Measurements from ENCODE around the gene LRRC23.
"Not testable (repeated sequence)": the region's sequence is repeated elsewhere in the genome, so short reads cannot be mapped to it uniquely, and the experiment has no call there.

LRRC23 gene

DNA sequence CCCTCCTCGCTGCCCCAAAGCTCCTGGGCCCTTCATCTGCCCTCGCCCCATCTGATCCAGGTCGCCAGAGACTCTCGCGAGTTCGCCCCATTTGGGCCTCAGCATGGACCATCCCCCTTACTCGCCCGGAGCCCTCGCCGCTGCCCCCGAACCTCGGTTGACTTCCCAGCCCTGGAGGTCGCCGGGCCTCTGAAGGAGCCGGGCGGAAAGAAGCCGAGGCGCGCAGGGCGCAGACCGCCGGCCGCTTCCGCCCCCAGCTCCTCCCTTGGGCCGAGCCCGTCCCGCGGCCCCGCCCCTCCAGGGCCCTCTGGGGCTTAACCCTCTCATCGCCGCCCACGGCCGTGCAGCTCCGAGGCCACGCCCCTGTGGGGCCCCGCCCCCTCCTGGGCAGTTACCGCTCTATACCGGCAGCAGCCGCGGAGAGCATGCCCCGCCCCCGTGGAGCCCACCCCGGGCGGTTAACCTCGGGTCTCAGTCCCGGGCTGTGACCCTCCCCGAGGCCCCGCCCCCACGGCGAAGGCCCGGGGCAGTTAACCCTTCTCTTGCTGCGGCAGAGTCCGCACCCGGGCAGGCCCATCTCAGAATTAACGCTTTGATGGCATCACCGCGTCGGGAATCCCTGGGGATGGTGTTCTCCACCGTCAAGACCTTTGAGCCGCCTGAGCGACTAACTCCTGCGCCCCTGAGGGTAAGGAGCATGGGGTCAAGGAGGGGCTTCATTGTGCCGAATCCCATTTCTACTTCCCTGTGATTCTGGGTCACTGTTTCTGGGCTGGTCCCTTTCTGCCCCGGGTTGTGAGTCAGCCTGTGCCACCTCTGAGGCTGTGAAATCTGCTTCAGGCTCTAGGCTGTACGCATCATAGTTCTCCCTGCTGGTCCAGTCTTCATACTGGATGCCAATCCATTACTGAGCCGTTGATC lies 31.3 kb upstream of the LRRC23 start, which contains the start of gene SPSB2:
Gene SPSB2 (minus strand): TSS at position 210 of the 921 bp plus-strand sequence. CDS start 402 bp downstream, outside the sequence.
- peak; percentile 55 for DNase-seq

DNA sequence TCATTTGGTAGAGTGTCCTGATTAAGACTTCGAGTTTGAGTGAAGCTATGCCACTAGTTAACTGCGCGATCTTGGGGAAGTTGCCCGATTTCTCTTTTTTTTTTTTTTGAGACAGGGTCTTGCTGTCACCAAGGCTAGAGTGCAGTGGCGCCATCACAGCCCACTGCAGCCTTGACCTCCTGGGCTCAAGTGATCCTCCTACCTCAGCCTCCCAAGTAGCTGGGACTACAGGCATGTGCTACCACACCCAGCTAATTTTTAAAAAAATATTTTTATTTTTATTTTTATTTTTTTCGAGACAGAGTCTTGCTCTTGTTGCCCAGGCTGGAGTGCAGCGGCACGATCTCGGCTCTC lies 30.6 kb upstream of the LRRC23 start:
- DNase-seq = not testable (repeated sequence)

DNA sequence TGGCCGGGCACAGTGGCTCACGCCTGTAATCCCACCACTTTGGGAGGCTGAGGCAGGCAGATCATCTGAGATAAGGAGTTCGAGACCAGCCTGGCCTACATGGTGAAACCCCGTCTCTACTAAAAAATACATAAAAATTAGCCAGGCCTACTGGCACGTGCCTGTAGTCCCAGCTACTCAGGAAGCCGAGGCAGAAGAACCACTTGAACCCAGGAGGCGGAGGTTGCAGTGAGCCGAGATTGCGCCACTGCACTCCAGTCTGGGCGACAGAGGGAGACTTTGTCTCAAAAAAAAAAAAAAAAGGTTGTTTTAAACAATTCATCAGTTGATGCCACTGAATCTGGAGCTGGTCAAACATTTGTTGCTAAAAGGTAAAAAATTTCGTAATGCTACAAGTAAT lies 24.8 kb upstream of the LRRC23 start:
- not testable (repeated sequence) for DNase-seq

DNA sequence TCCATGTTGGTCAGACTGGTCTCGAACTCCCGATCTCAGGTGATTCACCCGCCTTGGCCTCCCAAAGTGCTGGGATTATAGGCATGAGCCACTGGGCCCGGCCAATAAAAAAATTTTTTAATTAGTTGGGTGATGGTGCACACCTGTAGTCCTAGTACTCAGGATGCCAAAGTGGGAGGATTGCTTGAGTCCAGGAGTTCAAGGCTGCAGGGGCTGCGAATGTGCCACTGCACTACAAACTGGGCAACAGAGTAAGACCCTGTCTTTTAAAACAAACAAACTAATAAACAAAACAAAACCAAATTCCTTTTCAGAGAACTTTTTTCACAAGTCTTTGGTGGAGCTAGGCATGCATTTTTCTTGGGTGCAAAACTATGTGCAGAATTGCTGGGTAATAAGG lies 21.4 kb upstream of the LRRC23 start:
- DNase-seq = no peak

DNA sequence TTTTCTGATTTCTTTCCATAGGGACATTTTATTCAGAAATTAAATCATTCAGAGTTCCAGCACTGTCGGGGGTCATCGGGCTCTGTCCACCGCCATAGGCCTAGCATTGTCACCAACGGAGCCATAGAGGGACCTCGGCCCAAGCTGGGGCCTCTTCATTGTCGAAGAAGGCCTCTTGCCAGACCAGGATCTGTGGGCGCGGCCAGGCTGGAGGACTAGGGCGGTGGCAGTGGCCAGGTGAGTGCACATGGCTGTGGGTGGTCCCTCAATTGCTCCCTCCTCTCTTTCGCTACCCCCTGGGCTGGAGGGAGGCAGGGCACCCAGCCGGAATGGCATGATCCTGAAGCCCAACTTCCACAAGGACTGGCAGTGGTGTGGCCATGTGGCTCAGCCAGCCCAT lies 20.9 kb upstream of the LRRC23 start:
- no peak for DNase-seq

DNA sequence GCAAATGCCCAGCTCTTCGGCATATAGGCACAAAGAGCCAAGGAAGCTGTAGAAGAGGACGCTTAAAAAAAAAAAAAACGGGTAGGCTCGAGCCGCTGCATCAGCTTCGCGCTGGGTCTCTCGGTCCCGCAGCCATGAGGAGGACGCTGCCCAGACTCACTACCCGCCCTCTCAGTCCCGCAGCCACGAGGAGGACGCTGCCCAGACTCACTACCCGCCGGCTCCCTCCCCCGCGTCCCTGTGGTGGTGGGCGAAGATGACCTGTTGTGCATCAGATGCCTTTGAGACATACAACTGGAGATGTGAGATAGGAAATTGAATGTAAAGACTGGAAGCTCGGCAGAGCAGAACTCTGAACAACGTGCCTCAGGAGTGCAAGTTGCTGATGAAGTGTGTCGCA lies 20.1 kb upstream of the LRRC23 start:
- DNase-seq = no peak

DNA sequence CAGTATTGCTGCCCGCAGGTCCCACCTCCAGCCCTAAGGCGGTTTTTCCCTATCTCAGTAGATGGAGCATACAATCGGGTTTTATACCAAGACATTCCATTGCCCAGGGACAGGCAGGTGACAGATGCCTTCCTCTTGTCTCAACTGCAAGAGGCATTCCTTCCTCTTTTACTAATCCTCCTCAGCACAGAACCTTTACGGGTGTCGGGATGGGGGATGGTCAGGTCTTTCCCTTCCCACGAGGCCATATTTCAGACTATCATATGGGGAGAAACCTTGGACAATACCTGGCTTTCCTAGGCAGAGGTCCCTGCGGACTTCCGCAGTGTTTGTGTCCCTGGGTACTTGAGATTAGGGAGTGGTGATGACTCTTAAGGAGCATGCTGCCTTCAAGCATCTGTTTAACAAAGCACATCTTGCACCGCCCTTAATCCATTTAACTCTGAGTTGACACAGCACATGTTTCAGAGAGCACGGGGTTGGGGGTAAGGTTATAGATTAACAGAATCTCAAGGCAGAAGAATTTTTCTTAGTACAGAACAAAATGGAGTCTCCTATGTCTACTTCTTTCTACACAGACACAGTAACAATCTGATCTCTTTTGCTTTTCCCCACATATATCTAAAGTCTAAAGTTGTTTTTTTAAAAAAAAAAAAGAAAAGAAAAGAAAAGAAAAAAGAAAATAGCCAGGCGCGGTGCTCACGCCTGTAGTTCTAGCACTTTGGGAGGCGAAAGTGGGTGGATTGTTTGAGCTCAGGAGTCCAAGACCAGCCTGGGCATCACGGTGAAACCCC lies 18.2 kb upstream of the LRRC23 start:
- not testable (repeated sequence) for DNase-seq

DNA sequence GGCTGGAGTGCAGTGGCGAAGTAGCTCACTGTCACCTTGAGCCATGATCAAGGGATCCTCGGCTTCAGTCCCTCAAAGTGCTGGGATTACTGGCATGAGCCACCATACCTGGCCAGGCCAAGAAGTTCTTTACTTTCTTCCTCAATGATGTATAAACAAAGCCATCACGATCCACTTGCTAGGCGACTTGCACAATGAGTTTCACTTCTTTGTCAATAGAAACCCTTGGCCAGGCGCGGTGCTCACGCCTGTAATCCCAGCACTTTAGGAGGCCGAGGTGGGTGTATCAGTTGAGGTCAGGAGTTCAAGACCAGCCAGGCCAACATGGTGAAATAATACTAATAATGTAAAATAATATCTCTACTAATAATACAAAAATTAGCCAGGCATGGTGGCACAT lies 17.2 kb upstream of the LRRC23 start:
- DNase-seq = no peak

DNA sequence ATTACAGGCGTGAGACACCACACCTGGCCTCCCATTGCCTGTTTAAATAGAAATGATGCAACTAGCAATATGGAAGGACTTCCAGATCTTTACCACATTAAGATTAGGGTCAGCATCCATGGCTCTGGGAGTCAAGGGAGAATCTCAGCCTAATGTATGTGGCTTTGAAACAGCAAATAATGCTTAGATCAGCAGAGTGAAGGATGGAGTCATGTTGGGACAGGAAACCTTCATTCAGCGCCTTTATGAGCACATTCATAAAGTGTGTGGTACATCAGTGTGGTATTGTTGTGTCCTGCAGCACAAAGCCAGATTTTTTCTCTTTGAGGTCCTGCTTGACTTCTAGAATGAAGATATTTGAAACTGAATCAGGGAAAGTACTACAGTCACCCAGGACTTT lies 16.3 kb upstream of the LRRC23 start:
- DNase-seq = no peak

DNA sequence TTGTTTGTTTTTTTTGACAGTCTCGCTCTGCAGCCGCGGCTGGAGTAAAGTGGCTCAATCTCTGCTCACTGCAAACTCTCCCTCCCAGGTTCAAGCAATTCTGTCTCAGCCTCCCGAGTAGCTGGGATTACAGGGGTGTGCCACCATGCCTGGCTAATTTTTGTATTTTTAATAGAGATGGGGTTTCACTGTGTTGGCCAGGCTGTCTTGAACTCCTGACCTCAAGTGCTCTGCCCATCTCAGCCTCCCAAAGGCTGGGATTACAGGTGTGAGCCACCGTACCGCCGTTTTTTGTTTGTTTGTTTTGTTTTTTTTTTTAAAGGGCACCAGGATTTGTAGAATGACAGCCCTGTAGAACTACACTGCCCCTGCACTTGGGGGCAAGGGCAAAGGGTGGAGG lies 15.8 kb upstream of the LRRC23 start:
- not testable (repeated sequence) for DNase-seq

DNA sequence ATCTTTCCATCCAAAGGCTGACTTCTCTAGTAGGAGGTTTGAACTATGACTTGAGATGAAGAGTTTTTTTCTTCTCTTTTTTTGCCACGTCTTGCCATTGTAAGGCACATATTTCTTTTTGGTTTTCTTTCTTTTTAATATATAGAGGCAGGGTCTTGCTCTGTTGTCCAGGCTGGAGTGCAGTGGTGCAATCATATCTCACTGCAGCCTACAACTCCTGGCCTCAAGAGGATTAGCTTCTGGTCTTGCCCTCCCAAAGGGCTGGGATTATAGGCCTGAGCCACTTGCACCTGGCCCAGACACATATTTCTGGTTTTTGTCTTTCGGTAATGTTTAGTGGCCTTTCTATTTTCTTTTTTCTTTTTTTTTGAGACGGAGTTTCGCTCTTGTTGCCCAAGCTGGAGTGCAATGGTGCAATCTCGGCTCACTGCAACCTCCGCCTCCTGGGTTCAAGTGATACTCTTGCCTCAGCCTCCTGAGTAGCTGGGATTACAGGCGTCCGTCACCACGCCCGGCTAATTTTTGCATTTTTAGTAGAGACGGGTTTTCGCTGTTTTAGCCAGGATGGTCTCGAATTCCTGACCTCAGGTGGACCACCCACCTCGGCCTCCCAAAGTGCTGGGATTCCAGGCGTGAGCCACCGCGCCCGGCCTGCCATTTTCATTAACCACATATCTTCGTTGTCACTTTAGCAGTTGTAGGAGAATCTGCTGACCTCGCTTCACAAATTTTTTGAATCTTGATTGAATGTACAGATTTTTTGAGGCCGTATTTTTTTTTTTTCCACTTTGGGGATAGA lies 14.6 kb upstream of the LRRC23 start:
- not testable (repeated sequence) for DNase-seq

DNA sequence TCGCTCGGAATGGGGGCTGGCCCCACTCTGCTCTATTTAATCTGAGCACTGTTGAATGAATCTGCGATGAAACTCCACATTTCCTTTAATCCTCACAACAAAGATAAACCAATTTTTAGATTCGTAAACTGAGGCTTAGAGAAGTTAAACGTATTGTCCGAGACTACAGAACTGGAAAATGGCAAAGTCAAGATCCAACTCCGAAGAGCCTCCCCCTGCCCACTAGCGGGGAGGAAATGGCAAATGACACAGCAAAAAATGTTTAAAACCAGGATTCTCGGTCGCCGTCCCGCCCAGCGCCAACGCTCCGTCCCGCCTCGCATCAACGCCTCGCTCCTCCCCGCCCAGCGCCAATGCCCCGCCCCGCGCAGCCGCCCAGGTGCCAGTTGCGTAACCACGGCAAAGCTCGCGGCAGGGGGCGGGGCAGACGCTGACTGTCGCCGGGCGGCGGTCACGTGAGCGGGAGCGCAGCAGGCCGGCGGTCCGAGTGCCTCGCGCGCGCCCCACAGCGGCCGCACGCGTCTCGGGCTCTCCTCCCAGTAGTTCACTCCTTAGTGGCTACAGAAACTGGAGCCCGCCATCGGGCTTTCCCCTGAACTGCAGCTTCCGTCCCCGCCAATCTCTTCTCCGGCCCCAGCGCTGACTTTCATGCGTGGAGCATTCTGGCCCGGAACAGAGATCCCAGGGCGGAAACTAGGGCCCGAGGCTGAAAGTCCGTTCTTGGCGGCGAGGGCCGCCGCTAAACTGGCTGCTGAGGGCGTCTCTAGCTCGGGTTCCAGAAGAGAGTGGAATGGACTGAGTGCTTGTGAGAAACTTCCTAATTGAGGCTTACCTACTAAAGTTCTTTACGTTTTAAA lies 13.6 kb upstream of the LRRC23 start:
- DNase-seq = peak; percentile 79

DNA sequence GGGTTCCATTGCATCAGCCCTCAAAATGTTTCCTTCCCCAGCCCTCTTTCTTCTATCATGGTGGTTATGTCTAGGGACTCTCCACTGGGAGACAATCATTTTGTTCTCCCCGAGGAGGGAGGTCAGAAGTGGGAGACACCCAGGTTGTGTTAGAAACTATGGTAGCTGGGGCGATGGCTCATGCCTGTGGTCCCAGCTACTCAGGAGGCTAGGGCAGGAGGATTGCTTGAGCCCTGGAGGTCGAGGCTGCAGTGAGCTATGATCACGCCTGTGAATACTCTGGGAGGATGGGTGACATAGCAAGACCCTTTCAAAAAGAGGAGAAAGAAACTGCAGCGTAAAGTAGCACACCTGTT lies 13.0 kb upstream of the LRRC23 start:
- DNase-seq = no peak

DNA sequence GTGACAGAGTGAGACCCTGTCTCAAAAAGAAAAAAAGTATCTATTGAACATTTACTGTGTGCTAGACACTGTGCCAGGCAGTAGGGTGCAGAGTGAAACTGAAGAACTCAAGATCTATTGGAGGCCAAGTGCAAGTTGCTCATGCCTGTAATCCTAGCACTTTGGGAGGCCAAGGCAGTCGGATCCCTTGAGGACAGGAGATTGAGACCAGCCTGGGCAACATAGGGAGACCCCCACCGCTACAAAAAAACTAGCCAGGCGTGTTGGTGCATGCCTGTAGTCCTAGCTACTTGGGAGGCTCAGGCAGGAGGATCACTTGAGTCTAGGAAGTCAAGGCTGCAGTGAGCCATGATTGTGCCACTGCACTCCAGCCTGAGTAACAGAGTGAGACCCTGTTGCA lies 11.9 kb upstream of the LRRC23 start:
- not testable (repeated sequence) for DNase-seq

DNA sequence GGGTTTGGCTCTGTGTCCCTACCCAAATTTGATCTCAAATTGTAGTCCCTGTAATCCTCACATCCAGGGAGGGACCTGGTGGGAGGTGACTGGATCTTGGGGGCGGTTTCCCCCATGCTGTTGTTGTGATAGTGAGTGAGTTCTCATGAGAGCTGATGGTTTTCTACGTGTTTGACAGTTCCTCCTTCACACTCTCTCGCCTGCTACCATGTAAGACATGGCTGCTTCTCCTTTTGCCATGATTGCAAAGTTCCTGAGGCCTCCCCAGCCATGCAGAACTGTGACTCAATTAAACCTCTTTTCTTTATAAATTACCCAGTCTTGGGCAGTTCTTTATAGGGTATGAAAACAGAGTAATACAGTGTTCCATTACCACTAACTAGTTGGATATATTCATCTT lies 10.3 kb upstream of the LRRC23 start:
- DNase-seq = no peak

DNA sequence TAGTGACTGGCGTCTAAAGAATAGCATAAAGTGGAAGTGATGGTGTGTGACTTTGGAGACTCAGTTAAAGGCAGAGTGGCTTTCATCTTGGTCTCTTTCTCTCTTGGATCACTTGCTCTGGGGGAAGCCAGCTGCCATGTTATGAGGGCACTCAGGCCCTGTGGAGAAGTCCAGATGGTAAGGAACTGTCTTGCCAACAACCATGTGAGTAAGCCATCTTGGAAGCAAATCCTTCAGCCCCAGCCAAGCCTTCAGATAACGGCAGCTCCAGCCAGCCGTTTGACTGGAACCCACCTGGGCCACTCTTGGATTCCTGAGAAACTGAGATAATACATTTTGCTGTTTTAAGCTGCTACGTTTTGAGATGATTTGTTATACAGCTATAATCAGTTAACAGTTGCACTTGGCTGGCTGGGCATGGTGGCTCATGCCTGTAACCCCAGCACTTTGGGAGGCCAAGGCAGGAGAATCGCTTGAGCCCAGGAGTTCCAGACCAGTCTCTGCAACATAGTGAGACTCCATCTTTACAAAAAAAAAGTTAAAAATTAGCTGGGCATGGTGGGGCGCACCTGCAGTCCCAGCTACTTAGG lies 7.7 kb upstream of the LRRC23 start:
- no peak for DNase-seq

DNA sequence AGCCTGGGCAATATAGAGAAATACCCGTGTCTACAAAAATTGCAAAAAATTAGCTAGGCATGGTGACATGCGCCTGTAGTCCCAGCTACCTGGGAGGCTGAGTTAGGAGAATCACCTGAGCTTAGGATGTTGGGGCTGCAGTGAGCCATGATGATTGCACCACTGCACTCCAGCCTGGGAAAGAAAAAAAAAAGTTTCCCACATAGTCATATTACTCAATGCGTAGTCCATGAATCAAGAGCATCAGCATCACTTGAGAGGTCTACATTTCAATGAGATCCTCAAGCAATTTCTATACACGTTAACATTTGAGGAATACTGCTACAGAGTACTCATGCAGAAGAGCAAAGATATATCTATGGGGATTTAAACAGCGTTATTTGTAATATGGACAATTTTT lies 5.2 kb upstream of the LRRC23 start:
- no peak for DNase-seq

DNA sequence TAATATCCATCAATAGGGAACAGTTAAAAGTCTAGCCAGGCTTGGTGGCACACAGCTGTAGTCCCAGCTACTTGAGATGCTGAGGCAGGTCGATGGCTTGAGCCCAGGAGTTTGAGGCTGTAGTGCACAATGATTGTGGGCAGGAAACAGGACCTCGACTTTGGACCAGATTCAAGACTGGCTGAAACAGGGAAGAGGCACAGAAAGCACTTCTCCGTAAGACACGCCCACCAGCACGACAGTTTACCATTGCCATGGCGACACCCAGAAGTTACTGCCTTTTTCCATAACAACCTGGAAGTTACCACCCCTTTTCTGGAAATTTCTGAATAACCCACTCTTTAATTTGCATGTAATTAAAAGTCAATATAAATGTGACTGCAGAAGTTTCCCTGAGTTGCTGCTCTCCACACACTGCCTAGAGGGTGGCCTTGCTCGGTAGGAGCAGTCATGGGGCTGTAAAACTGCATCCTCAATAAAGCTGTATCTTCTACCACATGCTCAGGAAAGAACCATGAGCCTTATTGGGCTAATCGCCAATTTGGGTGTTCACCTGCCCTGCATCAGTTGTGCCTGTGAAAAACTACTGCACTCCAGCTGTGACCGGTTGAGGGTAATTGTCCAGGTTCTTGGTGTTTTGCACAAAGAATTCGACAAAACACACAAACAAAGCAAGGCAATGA lies 4.6 kb upstream of the LRRC23 start:
- DNase-seq = no peak

DNA sequence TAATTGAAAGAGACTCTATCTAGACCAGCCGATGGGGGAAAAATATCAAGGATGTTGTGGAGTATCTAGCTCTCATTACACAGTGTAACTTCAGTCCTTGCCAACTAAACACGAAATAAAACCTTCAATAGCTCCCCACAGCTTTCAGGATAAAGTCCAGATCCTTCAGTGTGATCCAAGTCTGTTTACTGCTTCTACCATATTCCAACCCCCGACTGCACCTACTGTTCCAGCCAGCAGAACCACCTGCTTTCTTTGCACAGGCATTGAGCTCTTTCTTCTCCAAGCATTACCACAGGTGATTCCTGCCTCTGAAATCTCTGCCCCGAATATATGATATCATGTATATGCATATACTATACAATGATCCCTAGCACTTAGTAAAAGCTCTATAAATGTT lies 2.2 kb upstream of the LRRC23 start:
- no peak for DNase-seq

DNA sequence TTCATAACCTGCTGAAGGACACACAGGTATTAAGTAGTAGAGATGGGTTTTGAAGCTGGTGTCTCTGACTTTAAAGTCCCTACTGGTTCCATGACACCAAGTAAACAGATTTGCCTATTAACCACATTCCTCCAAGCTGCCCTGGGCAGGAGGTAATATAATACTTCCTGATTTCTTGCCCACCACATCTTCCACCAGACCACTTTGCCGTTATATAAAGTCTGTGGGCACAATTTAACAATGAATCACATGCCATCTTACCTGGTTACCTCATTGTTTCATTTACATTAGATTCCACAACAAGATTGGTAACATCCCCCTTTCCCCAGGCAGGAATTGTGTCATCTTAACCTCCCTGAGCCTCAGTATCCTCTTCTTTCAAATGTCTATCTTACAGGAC lies 900 bp upstream of the LRRC23 start:
- DNase-seq = no peak

DNA sequence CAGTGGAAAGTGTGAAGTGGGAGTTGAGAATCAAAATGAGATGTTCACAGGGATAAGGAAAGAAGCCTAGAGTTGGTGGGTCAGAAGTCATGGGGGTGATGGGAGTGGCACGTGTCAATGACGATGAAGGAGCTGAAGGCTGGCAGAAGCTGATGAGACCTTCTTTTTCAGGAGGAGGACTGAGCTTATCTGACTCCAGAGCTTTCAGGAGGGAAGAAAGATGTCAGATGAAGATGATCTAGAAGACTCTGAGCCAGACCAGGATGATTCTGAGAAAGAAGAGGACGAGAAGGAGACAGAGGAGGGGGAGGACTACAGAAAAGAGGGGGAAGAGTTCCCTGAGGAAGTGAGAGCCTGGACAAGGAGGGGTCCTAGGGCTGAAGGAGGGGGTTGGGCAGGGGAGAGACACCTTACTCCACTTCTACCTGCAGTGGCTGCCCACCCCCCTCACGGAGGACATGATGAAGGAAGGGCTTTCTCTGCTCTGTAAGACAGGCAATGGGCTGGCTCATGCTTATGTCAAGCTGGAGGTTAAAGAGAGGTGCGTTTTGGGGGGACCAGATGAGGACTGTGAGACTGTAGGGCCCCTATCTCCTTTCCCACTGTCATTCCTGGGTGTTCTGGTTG lies 905 bp downstream of the LRRC23 start:
- DNase-seq = no peak
